COLO668 (cell line): ENCODE results near the gene RFX8.
"Not testable (repeated sequence)": the region's sequence is repeated elsewhere in the genome, so short reads cannot be mapped to it uniquely, and the experiment has no call there.

Experiments used
- DNase-seq: peaks from one replicate; lab custom pipeline; 2025; ENCODE audit not compliant: unreplicated experiment; lab: John Stamatoyannopoulos, UW

Gene RFX8

DNA sequence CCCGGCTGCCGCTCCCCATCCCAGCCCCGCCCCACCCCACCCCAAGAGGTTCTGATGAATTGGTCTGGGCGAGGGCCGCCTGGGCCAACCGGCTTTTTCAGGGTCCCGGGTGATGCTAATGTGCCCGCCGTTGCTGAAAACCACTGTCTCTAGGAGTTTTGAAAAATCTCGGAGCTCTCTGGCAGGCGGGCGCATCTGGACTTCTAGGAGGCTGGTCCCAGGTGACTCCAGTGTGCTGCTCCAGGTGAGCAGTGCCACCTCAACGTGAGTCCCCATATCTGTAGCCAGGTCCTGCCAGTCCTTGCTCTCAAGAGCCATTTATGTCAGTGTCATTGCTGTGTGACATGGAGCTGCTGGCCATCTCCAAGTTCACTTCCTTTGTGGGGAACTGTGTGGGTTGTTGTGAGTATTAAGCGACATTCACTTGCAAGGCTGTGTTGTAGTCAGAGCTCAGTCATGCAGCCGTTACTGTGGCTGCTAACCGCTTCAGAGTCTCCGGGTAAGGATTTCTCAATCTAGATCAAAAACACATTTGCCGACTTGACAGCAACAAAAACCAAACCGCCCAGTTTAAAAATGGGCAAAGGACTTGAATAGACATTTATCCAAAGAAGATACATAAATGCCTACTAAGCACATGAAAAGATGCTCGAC lies at the start of gene RFX8:
TSS of gene RFX8 (minus strand) at position 382 of the 654 bp plus-strand sequence. CDS start 8,264 bp downstream, outside the sequence.
- DNase-seq: no peak

DNA sequence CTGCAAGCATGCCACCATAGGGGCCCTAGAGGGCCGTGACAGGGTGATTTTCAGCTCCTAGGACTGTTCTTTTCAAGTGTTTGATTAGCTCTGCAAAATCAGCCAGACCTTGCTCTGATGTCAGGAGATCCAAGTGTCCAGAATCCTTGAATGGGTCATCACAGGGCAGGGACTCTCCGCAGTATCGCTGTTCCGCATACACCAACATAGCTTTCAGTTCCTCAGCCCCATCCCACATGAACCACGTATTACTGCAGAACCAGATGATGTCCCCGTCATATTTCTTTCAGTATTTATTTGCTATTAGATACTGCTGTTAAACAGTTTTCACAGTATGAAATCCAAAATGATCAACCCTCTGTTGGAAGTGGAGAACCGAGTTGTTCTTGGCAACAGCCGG lies 46.6 kb upstream of the RFX8 start:
- DNase-seq: no peak

DNA sequence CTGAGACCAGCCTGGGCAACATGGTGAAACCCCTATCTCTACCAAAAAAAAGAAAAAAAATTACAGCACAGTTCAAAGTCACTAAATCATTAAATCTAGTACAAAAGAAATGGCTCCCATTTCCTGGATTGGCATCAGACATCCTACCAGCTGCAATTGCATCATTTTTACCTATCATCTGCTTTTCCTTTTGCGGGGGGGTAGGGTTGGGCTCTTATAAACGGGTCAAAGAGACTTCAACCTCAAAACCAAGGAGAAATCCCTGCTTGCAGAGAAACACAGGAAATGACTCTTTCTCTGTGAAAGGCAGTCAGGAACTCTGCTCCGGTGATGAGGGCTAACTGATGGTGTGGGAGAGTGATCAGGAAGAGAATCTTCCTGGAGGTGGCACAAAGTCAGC lies 45.3 kb upstream of the RFX8 start:
- no peak for DNase-seq

DNA sequence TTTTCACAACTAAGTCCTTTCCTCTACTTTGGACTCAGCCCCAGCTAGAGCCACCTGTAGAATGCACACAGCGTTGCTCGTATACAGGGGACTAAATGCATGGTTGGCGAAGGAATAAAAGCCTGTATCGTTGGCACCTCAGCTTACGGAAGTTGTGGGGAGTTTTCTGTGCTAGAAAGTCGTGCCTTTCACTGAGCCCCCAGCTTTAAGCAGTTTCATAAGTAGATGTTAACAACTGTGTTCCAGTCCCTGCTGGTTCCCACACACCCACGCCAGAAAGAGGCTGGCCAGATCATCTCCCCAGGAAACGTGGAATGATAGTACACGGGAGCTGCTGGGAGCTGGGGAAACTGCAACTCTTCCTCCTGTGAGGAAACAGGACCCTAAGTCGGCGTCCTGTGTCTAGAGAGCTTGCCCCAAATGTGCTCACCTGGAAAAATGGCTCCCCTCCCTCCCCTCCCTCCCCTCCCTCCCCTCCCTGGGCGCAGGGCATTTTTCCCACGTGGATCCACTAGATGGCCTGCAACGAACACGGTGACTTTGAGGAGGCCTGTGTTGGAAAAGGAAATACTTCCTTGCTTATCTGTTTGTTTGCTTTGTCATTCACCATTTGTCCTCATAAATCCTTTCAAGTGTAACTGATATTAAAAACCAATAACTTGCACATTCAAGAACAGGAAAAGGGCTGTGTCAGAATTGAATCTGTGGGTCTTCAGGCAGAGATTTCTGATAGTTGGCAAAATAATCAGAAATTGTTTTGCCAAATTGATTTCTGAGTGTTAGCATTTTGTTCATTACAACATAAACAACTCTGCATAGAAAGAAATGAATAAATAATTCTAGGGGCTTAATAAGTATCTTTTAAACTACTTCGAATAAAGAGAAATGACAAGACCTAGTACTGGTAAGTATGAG lies 43.9 kb upstream of the RFX8 start:
- DNase-seq: peak; percentile 65

DNA sequence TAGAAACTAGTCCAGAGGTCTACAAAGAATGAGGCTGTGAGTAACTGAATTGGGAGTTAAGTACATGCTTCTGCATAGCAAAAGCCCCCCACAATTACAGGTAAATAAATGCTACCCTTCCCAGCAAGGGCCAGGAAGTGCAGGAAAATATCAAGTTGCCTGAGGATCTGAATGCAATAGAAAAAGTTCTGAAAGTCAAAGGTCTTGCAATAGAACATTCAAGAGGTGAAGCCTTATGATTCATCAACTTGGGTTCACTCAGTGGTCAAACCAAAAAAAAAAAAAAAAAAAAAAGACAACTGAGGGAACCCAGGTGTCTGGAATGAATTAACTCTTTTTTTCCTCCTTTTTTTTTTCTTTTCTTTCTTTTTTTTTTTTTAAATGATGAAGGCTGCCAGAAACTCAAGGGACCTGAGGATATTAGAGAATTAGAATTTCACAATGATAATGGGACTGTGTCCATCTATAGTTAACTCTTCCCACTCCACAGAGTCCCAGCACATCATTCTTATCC lies 42.9 kb upstream of the RFX8 start:
- no peak for DNase-seq

DNA sequence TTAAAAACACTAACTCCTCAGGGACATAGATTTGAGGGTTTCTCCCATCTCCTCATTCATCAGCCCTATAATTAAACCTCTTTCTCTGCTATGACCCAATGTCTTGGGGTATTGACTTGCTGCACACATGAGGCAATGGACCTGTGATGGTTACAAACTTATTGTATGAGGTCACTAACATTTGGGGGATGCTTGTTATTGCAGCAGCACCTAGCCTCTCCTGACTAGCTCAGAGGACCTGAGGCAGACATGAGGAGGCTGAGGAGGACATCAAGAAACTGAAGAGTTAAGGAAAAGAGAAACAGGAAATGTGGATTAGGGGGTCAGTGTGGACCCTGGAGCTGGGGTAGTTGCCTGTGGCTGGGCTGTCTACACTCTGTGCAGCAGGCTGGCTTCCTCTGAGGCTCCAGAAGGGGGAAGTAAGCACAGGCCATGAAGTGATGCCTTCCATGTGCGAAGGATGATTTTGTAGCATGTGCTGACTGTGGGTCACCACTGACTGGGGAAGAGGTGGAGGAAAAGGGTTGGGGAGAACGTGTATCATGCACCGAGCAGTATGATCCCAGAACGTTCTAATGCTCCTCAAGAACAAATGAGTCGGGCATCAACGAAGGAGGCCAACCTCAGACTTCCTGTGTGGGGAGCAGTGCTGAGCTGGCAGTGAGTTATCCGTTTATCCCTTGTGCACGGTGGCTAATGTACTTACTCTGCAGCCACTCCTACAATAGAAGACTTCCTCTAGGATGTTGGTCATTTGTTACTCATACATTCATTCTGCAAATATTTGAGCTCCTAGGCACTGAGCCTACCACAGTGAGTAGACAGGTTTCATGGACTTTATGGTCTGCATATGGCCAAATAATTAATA lies 42.1 kb upstream of the RFX8 start:
- DNase-seq: no peak

DNA sequence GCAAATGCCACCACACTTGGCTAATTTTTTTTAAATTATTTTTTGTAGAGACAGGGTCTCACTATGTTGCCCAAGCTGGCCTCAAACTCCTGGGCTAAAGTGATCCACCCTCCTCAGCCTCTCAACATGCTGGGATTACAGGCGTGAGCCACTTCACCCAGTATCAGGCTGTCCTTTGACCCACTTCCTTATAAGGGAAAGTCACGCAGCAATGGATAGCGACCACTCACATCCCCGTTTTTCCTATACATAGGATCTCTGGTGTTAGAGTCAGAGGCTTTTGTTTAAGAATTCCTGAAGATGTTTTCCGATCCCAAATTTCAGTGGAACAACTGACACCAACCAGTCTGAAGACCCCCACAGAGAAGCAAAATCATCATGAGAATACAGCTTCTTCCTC lies 41.4 kb upstream of the RFX8 start:
- DNase-seq: no peak

DNA sequence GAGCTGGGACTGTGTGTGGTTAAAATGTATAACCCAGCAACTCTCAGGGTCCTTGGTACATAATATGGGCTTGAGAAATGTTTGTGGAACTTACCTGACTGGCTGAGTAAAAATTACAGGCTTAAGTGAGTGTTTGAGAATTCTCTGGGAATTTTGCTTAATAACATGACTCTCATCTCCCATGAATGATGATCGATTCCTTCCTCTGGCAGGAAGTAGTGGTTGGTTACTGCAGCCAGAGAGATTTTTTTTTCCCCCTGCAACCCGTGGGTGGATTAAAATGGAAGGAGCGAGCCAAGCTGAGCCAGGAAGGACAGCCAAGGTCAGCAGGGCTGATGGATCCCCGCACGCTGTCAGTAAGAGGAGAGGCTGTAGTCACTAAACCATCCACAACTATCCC lies 40.6 kb upstream of the RFX8 start:
- DNase-seq: no peak

DNA sequence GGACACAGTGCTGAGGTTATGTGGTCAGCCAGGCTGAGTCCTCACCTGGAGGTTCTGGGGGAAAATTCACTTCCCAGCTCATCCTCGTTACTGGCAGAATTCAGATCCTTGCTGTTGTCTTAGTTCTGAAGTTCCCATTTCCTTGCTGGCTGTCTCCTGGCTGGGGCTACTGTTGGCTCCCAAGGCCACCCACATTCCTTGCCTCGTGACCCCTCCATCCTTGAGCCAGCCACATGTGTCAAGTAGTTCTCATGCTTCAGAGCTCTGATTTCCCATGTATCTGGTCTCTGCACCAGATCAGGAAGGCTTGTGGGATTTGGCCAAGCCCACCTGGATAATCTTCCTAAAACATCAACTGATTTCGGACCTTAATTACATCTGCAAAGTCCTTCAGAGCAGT lies 38.1 kb upstream of the RFX8 start:
- no peak for DNase-seq

DNA sequence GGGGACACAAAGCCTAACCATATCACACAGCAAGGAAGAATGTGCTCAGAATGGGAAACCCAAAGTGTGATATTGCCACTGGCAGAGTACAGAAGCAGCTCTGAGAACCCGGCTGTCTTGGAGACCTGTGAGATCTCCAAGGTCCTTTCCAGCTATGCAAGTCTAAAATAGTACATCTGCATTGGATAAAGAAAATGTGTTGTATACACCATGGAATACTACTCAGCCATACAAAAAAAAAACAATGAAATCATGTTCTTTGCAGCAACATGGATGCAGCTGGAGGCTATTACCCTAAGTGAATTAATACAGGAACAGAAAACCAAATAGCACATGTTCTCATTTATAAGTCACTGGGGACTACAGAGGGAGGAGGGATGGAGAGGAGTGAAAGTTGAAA lies 36.5 kb upstream of the RFX8 start:
- DNase-seq: no peak

DNA sequence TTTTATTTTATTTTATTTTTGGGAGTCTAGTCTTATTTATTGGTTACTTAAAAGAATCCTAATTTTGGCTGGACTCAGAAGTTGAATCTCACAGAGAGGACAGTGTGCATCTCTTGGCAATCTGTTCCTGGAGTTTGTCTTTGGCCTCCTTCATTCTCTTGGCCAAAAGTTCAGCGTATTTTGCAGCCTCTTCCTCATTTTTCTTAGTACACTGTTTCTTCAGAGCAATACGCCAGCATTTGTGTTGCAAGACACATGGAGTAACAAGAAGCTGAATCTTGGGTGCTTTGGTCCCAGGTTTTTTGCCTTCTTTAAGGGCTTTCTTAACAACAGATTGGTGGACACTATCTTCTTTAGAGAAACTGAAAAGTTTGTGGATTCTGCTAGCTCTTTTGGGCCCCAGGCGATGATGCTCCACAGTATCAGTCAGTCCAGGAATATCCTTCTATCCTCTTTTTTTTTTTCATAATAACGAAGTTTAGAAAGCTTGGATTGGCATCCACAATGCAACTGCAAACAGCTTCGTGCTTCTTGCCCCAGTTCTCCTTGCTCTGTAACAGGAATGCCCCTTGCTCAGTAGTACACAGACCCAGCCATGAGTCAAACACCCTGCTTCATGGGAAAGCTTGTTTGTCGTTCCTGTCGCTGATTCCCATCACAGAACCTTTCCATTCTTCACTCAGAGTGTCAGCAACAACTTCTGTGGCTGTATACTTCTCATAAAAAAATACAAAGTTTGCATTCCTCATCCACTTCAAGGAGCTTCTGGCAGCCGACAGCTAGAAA lies 34.8 kb upstream of the RFX8 start:
- DNase-seq: no peak

DNA sequence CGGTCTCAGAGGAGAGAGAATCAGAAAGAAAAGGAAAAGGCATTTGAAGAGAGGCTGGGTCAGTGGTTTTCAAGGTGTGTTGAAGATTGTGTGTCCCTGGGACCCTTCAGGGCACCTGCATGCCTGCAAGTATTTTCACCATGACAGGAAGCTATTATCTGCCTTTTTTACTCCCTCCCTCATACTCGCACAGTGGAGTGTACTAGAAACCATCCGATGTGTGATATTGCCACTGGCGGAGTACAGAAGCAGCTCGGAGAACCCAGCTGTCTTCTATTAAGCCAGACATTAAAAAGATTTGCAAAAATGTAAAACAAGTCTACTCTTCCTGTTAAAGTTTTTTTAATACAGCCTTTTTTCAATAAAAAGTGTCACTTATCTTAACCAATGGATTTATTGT lies 33.7 kb upstream of the RFX8 start:
- no peak for DNase-seq

DNA sequence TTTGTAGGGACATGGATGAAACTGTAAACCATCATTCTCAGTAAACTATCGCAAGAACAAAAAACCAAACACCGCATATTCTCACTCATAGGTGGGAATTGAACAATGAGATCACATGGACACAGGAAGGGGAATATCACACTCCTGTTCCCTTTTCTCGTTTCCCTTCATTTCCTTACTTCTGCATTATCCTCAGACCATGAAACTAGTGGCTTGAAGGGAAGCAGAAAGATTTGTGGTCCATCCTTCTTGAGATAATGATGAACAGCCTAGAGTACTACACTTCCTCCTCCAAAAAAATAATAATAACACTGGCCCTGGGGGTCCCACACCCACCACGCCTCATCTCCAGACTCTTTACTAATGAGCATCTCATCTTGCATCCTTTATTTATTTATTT lies 30.4 kb upstream of the RFX8 start:
- not testable (repeated sequence) for DNase-seq

DNA sequence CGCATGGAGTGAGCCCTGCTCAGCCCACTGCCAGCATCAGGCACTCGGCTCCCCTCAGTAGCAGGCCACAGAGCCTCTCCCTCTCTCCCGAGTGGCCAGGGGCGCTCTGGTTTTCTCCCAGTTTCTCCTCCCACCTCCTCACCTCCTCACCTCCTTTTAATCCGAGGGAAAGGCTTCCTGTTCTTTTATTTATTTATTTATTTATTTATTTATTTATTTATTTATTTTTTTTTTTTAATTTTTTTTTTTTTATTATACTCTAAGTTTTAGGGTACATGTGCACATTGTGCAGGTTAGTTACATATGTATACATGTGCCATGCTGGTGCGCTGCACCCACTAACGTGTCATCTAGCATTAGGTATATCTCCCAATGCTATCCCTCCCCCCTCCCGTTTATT lies 29.8 kb upstream of the RFX8 start:
- DNase-seq: not testable (repeated sequence)

DNA sequence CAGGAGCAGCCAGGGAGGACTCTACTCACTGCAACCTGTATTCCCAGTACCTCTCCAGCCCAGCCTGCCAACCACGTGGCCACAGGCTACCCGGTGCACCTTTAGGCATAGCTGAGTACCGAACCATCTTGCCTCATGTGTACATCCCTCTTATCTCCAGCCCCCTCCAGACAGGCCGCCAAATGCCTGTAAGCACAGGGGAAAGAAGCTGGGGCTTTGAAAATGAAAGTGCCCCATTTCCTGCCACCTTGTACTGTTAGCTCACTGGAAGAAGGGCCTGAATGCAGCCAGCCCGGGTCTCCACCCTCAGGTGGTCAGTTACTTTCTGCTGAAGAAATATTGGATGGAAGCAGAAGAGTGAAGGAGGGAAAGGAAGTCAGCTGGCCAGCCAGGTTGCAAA lies 27.2 kb upstream of the RFX8 start:
- DNase-seq: no peak

DNA sequence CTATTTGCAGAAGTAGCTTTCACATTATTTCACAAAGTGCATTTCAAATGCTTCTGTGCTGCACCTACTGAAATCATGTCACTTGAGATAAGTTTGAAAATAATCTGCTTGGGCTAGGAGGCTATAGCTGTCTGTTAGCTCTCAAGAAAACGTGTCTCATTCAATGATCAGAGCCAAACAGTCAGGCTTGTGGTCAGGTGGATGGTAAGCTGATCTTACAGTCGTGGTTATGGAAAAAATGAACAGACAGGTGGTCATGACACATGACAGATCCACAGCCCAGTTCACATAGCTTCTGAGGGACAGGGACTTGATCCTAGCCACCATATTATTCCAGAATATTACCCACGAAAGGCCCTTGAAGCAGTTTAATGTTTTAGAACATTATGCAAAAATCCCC lies 26.5 kb upstream of the RFX8 start:
- peak; percentile 9 for DNase-seq

DNA sequence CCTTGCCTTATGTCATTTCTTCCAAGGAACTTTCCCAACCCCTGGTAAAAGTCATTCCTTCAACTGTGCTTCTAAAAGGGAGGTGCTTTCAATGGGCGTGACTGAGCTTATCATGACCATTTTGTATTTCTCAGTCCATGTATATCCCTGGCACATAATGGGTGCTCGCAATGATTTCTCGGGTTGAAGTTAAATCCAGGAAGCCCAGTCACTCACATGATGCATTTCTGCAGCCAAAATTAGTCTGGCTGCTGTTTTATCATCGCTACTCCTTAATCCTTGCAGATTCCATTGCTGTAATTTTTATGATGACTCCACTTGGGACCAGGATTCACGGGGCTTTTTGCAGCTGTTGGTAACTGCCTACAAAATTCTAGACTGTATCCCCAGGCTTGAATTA lies 25.9 kb upstream of the RFX8 start:
- DNase-seq: no peak

DNA sequence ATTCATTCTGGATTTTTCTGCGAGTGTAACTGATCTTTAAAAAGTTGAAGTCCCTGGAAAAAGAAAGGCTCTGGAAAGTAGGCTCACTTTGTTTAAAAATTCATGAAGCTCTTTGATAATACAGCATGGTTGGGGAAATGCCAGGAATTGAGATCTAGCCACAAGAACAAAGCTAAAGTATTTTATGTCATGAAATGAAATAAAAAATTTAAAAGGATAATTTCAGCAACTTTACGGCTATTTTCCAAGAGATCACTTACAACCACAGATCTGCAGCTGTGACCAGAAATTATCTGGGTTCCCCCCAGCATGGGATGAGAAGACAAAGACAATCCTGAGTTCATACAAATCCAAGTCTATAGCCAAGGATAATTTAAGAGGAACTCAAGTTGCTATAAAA lies 25.3 kb upstream of the RFX8 start:
- DNase-seq: no peak

DNA sequence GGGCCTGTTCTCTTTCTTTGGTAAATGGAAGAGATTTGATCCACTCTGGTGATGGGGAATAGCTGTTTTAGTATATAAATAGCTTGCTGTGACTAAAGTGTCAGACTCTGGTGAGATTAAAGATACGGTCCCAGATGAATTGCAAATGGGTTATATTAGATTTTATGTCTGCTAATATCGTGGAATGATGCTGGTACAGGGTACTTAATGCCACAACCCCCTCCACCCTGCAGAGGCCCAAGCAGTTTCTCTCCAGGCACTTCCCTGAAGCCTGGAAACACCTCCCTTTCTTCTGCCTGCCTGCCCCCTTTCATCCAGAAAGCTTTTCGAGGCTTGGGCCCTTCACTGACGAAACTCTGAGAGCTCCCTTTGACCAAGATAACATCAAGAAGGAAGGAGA lies 21.4 kb upstream of the RFX8 start:
- DNase-seq: no peak

DNA sequence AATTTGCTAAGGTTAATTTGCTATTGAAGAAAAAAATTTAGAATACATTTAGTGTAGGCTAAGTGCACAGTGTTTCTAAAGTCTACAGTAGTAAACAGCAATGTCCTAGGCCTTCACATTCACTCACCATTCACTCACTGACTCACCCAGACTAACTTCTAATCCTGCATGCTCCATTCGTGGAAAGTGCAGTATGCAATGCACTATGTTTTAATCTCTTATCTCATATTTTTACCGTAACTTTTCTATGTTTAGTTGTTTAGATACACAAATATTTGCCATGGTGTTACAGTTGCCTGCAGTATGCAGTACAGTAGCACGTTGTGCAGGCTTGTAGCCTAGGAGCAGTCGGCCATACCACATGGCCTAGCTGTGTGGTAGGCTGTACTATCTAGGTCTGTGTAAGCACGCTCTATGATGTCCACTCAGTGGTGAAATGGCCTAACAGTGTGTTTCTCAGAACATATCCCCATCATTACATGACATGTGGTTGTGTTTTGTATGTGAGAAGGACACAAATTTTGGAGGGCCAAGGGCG lies 18.1 kb upstream of the RFX8 start:
- DNase-seq: no peak
